Measurements from ENCODE around the gene MPRIP.
"Not testable (repeated sequence)": the region's sequence is repeated elsewhere in the genome, so short reads cannot be mapped to it uniquely, and the experiment has no call there.

MPRIP gene

DNA sequence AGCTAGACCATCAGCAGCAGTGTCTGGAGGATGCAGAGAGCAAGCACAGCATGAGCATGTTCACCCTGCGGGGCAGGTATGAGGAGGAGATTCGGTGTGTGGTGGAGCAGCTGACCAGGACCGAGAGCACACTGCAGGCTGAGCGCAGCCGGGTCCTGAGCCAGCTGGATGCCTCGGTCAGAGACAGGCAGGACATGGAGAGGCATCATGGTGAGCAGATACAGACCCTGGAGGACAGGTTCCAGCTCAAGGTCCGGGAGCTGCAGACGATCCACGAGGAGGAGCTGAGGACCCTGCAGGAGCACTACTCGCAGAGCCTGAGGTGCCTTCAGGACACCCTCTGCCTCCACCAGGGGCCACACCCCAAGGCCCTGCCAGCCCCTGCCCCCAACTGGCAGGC is 125.1 kb downstream of the MPRIP start:
- no peak for DNase-seq (ENCODE audit: low read depth, low spot score)

DNA sequence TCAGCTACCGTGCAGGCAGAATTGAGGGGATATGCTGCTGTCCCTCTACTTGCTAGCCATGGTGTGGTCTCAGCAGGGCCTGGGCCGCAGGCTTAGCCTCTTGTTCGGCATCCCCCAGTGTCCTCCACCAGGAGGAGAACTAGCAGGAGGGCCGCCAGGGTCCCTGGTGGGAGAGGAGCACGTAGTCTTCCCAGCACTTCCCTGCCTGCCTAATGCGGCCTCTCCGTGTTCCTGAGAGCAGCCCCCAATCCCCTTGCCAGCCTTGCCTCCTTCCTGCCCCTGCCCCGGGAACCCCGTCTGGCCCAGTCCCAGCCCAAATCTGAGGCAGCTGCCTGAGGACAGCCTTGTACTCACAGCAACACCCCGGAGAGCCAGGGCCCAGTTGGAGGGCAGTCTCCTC is 125.7 kb downstream of the MPRIP start:
- DNase-seq (ENCODE audit: low read depth, low spot score), result no peak

DNA sequence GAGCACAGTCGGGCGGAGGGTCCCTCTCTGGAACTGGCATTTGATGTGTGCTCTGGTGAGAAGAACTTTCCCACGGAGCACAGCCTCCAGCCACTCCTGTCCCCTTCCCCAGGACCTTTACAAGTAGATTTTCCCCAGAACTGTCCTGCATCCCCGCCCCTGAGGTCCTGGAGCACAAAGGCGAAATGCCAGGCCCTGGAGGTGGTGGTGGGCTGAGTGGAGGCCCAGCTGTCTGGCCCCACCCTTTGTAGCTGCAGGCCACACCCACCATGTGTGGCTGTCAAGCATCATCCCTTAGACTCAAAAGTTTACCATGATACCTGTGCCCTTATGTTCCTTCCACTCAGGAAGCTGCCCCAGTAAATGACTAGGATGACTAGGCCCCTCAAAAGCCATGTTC is 126.1 kb downstream of the MPRIP start:
- no peak for DNase-seq (ENCODE audit: low read depth, low spot score)

DNA sequence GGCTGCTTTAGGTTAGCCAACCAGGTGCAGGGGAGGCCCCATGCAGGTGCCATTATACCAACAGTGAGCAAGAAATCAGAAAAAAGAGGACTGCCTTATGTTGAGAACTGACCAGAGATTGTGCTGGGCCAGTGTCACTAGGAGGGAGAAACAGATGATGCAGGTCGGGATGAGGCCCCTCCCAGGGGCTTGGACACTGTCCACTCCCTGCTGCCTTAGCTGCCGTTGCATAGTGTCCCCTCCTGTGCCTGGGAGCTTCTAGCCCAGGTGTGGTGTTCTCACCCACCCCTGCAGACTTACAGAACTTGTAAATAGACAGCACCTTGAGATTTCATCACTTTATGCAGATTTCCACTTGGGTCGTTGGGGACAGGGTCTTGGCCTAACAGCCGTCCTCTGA is 127.1 kb downstream of the MPRIP start:
- no peak for DNase-seq (ENCODE audit: low read depth, low spot score)

GRCh38 chr17:17170346-17170985 is 128.2 kb downstream of the MPRIP start:
- DNase-seq (ENCODE audit: low read depth, low spot score), result peak; percentile 53

- DNase-seq (ENCODE audit: low read depth, low spot score), result no peak
These were observed 128.9 kb downstream of the MPRIP start for GRCh38 chr17:17171186-17171585.

- no peak for DNase-seq (ENCODE audit: low read depth, low spot score)
These were observed 130.0 kb downstream of the MPRIP start for GRCh38 chr17:17172001-17172939.

- no peak for DNase-seq (ENCODE audit: low read depth, low spot score)
These were observed 130.7 kb downstream of the MPRIP start for GRCh38 chr17:17172990-17173389.

DNA sequence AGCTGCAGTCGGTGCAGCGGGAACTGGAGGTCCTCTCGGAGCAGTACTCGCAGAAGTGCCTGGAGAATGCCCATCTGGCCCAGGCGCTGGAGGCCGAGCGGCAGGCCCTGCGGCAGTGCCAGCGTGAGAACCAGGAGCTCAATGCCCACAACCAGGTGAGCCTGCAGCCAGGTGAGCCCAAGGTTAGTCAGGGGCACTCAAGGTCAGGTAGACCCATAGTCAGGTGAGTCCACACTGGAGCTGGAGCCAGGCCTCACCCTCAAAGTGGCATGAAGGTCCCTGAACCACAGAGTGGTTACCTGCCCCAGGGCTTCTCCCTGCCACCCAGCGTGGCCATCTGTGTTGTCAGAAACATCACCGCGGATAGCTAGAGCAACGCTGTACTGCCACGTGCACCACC is 131.7 kb downstream of the MPRIP start:
- no peak for DNase-seq (ENCODE audit: low read depth, low spot score)

DNA sequence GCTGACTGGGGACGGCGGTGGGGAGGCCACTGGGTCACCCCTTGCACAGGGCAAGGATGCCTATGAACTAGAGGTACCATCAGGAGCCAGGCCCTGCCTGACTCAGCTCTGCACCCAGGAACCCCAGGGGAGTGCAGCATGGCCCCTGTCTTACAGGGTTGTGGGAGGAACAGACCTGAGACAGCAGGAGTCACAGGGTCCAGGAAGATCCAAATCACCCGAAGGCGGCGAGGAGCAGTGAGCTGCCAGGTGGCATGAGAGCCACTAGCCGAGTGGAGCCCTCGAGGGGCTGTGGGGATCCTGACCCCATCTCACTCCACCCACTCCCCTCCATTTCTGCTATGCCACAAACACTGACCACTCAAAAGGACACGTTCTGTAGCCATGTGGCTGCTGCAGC is 133.1 kb downstream of the MPRIP start:
- DNase-seq (ENCODE audit: low read depth, low spot score), result no peak

GRCh38 chr17:17175917-17176316 is 133.7 kb downstream of the MPRIP start:
- DNase-seq (ENCODE audit: low read depth, low spot score), result no peak

DNA sequence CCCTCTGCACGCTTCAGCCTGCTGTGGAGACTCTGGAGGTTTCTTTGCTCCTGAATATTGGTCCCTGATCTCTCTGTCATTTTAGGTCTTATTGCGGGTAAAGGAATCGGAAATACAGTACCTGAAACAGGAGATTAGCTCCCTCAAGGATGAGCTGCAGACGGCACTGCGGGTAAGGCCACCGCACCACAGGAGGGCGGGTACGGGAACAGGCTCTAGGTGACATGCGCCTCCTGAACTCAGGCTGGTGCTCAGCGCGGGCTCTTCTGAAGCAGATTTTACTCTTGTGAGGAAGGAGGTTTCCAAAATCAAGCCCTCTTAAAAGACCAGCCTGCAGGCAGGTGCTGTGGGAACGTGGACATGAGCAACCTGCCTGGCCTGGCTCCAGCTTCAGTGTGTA is 134.1 kb downstream of the MPRIP start:
- DNase-seq (ENCODE audit: low read depth, low spot score), result no peak

DNA sequence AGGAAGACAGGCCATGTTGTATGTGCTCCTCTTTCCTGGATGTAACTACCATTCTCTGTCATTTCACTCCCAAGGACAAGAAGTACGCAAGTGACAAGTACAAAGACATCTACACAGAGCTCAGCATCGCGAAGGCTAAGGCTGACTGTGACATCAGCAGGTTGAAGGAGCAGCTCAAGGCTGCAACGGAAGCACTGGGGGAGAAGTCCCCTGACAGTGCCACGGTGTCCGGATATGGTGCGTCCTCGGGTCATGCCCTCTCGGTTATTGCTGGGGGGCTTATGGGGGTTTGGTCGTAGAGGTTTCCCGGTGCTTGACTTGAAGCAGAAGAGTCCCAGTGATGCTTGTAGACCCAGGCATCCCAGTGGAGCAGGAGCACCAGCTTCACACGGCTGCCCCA is 134.9 kb downstream of the MPRIP start:
- DNase-seq (ENCODE audit: low read depth, low spot score), result no peak

- DNase-seq (ENCODE audit: low read depth, low spot score), result no peak
These were observed 137.1 kb downstream of the MPRIP start for GRCh38 chr17:17179371-17179827.

DNA sequence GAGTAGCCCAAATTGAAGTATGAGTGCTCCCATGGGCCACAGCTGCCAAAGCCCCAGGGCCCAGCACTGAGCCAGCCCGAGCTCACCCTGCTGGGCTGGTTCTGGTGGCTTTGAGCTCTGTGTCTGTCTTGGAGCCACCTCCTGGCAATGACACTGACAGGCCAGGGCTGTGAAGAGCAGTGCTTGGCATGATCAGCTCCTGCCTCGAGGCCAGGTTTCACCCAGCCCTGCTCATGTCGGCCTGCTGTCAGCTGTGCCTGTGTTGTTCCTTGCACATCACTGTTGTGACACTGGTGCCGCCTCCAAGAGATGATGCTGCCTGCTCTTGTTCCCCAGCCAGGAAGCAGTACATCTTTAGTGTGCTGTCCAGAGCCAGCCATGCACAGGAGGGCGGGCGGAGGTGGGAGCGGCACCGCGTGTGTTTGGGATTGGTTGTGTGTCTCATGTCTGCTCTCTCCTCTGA is 137.9 kb downstream of the MPRIP start:
- no peak for DNase-seq (ENCODE audit: low read depth, low spot score)

GRCh38 chr17:17180741-17181525 is 138.7 kb downstream of the MPRIP start:
- DNase-seq (ENCODE audit: low read depth, low spot score), result no peak

DNA sequence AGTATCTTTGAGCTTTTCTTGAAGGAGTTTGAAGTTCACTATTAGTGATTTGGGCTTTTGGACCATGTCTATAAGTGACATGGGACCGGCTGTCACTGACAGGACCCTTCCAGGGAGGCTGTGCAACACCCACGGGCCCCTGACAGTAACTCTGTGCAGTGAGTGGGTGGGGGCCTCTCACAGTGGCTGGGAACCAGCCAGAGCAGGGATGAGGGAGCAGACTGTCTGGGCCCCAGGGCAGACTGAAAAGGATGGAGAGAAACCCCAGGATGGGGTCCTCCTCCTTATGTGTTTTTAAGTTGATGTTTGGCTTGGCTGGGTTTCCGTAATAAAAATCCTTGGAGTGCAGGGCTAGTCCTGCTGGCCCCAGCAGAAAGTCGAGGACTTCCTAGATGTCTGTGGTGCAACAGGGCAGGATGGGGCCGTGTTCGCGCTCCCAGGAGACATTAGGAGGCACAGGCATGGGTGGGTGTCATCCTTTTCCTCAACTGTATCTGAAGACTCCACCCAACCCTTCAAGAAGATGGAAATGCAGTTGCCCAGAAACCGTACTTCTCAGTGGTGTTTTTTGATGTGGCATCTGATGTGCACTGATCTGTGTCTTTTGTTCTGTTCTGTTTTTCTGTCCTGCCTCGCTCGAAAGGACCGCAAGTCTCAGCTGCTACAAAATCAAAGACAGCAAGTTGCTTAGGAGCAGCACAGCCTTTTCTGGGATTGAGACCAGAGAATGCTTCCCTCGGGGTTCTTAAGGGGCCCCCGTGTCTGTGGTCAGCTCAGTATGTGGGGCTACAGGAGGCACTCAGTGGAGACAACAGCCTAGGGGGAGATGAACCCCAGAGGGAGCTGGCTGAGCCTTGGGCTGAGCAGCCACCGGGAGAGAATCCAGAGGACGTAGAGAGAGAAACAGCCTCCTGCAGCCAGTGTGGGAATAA is 139.7 kb downstream of the MPRIP start:
- no peak for DNase-seq (ENCODE audit: low read depth, low spot score)

GRCh38 chr17:17182598-17183136 is 140.4 kb downstream of the MPRIP start:
- no peak for DNase-seq (ENCODE audit: low read depth, low spot score)

DNA sequence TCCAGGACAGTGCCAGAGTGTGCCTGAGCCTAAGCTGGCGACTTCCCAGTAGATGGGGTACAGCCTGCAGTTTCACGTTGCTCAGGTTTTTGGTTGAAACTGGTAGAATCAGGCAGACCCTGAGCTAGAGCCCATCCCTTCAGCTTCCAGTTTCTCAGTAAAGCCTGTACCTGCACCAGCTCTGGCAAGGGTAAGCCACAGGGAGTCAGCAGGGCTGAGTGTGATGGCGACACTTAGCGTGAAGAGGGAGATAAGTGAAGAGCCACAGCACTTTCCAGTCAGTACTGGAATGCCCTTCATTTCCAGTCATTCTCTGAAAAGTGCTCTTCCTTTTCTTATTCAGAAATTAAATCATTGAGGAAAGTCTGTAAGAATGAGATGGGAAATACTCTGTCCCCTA is 141.5 kb downstream of the MPRIP start:
- DNase-seq (ENCODE audit: low read depth, low spot score), result no peak

GRCh38 chr17:17184985-17185757 is 142.9 kb downstream of the MPRIP start:
- DNase-seq (ENCODE audit: low read depth, low spot score), result not testable (repeated sequence)
